Right renal pelvis (tissue), 4 donors: ENCODE measurements around the gene ZNF500. TPM values are rescaled to one million over a fixed set of nuclear protein-coding genes. Genes with fewer than 3 reads are reported as not detected.

Source experiments
- DNase-seq, 4 donors: peaks; one replicate each; pipeline ENCODE4 v3.0.0-alpha.2; 2013; ENCODE audit warnings: low read depth in 4 of 4, low spot score in 3 of 4, missing footprints in 1 of 4
- polyA plus RNA-seq, 4 donors: library from polyadenylated mRNA; unstranded; fragments of 120-200 nt; gene quantifications; one replicate each; pipeline ENCODE4 v1.2.1, GENCODE V29; 2013; ENCODE audit not compliant: insufficient read length in 4 of 4

The ZNF500 gene
- polyA plus RNA-seq, 4 donors, result 13.8 to 19.2 (median 16.4) TPM

- DNase-seq, result no peak
Measured at GRCh38 chr16:4713663-4714501, 53.1 kb downstream of the ZNF500 start.

GRCh38 chr16:4709481-4709880, 57.5 kb downstream of the ZNF500 start:
- no peak for DNase-seq

GRCh38 chr16:4706871-4707270, 60.1 kb downstream of the ZNF500 start:
- DNase-seq, result no peak

GRCh38 chr16:4704913-4705312, 62.0 kb downstream of the ZNF500 start:
- no peak for DNase-seq

GRCh38 chr16:4704491-4704890, 62.5 kb downstream of the ZNF500 start:
- no peak for DNase-seq

- DNase-seq, result no peak
Measured at GRCh38 chr16:4703906-4704305, 63.1 kb downstream of the ZNF500 start.

GRCh38 chr16:4702466-4702808, 64.5 kb downstream of the ZNF500 start:
- no peak for DNase-seq

- no peak for DNase-seq
Measured at GRCh38 chr16:4701791-4702465, 65.0 kb downstream of the ZNF500 start.

- DNase-seq, result no peak
Measured at GRCh38 chr16:4700997-4701743, 65.8 kb downstream of the ZNF500 start.

GRCh38 chr16:4700380-4700996, 66.5 kb downstream of the ZNF500 start:
- no peak for DNase-seq

GRCh38 chr16:4699046-4699556, 67.9 kb downstream of the ZNF500 start:
- DNase-seq, result no peak

GRCh38 chr16:4698321-4699045, 68.5 kb downstream of the ZNF500 start:
- no peak for DNase-seq

Other genes starting within 250 kb of the ZNF500 start
- gene CDIP1, start 228.4 kb downstream of the ZNF500 start, polyA plus RNA-seq, result 10 to 100 TPM; 26.4 to 35.3 (median 31.6) TPM
- gene C16orf96, start 210.8 kb downstream of the ZNF500 start, polyA plus RNA-seq, result under 1 TPM; 0.17 to 0.33 (median 0.26) TPM
- gene UBALD1, start 152.3 kb downstream of the ZNF500 start, polyA plus RNA-seq, result 10 to 100 TPM; 14.4 to 26.8 (median 15.3) TPM
- gene MGRN1, start 142.3 kb downstream of the ZNF500 start, polyA plus RNA-seq, result 10 to 100 TPM; 42.1 to 63.2 (median 47.1) TPM
- 10 to 100 TPM; 39.7 to 55.9 (median 43.3) TPM for gene NUDT16L1, start 73.6 kb downstream of the ZNF500 start, polyA plus RNA-seq
- 10 to 100 TPM; 20.8 to 24.0 (median 22.8) TPM for gene ANKS3, start 32.9 kb downstream of the ZNF500 start, polyA plus RNA-seq
- gene DNAAF8, start 32.6 kb downstream of the ZNF500 start, polyA plus RNA-seq, result 1 to 10 TPM; 2.1 to 2.5 (median 2.3) TPM
- under 1 TPM in 1 of 4 donors, not detected in 3; 0.18 TPM for gene SEPTIN12, start 21.2 kb upstream of the ZNF500 start, polyA plus RNA-seq
- gene SMIM22, start 28.2 kb upstream of the ZNF500 start, polyA plus RNA-seq, result 10 to 100 TPM in 2 of 4 donors, 1 to 10 TPM in 2; 7.5 to 12.7 (median 10.9) TPM
- 10 to 100 TPM; 34.8 to 42.1 (median 36.3) TPM for gene ROGDI, start 35.5 kb upstream of the ZNF500 start, polyA plus RNA-seq
- 100 to 1,000 TPM; 123 to 150 (median 139) TPM for gene GLYR1, start 80.1 kb upstream of the ZNF500 start, polyA plus RNA-seq
- 10 to 100 TPM; 33.4 to 36.1 (median 35.0) TPM for gene UBN1, start 80.3 kb upstream of the ZNF500 start, polyA plus RNA-seq
- gene PPL, start 170.0 kb upstream of the ZNF500 start, polyA plus RNA-seq, result 10 to 100 TPM; 27.8 to 34.6 (median 28.7) TPM
- under 1 TPM; 0.14 to 0.36 (median 0.26) TPM for gene SEC14L5, start 191.2 kb upstream of the ZNF500 start, polyA plus RNA-seq